PC-3 (cell line): ENCODE results near the gene DAAM1.

Experiments used
- CTCF ChIP-seq: fragments of 300-600 bp; sonication (generic); conservative IDR thresholded peaks from 2 replicates; pipeline ENCODE4 v1.5.1; 2017; ENCODE audit warnings: antibody characterized with exemption, low read depth, mild to moderate bottlenecking, low read length
- EZH2phosphoT487 ChIP-seq: fragments of 300-600 bp; sonication (generic); IDR thresholded peaks from 2 replicates; pipeline ENCODE4 v1.6.1; 2018; ENCODE audit warnings: mild to moderate bottlenecking, antibody characterized with exemption, low read length, borderline replicate concordance

DNA sequence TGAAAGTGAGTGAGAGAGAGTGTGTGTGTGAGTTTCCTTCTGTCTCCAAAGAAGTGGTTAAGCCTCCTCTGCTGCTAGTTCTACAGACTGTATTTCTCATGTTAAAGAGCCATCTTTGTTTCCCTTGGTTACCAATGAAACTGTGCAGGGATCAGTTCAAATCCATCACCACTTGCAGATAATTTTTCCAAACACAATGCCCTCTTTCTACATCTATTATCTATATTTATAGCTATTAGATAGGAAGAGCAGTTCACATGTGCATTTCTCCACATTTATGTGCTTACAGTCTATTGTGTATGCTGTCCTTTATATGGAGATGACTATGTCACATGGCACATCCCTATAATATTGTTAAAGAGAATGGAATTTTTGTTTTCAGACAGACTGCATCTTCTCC, 2.2 kb upstream of the DAAM1 start:
- TF ChIP-seq CTCF = no peak
- no peak for TF ChIP-seq EZH2phosphoT487
